Activated CD8-positive, alpha-beta memory T cell treated with anti-CD3 and anti-CD28 coated beads, Interleukin-2, amount 50 U/mL, for 4 hours (primary cell): ENCODE measurements around the gene DSPP.

Experiments
- DNase-seq: peaks from one replicate; pipeline ENCODE4 v3.0.0-alpha.2; 2020

The DSPP gene

DNA sequence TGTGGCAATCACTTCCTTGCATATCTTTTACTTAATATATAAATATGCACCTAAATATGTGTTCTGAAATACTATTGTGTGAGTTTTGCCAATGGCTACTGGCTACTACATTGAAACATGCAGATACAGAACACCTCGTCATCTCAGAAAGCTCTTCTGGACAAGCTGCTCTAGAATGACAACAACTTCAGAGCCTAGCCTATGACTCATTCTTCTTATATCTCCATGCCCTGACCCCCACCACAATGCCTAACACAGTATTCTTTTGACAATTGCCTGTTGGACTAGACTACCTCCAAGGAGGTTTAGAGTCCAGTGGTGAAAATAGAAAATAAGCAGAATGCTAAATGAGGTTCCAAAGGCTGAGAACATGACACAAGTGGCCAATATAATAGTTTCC lies 24.1 kb downstream of the DSPP start:
- no peak for DNase-seq

DNA sequence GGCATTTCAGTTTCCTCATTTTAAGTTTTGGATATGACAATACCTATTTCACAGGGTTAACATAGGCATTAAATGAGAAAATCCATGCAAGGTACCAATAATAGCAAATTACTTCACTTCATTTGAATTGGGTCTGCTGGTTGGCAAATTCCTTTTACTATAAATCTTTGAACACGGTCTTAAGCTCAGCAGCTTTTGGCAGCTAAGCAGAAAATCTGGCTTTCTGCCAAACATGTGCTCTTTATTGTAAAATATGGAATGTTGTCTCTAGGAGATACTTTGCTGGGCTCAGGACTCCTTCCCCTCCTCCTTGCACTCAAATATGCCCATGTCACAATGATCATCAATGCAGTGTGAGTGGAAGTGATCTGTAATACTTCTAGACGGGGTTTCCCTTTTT lies 24.9 kb downstream of the DSPP start:
- no peak for DNase-seq

DNA sequence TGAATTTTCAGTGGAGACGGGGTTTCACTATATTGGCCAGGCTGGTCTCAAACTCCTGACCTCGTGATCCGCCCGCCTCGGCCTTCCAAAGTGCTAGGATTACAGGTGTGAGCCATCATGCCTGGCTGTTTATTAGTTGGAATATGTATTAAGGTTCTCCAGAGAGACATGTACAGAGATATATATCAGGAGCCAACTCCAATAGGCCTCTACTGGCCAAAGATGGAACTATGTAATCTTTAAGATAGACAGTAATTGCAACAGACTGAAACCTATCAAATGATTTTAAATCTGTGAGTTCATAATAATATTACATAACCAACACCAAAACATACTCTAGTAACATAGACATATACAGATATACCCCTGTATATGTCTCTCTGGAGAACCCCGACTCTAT lies 36.0 kb downstream of the DSPP start:
- no peak for DNase-seq

GRCh38 chr4:87649980-87650379 lies 41.7 kb downstream of the DSPP start, which contains the start of gene DMP1:
Gene DMP1, plus strand, starts transcription at chr4:87650280. Its CDS starts 6,213 bp downstream, at chr4:87656493.
- DNase-seq, result no peak

GRCh38 chr4:87650938-87651337 lies 42.6 kb downstream of the DSPP start:
- no peak for DNase-seq

- no peak for DNase-seq
Observed at GRCh38 chr4:87651941-87652340, 43.6 kb downstream of the DSPP start.

- no peak for DNase-seq
Observed at GRCh38 chr4:87654487-87655044, 46.2 kb downstream of the DSPP start.

GRCh38 chr4:87657525-87657924 lies 49.2 kb downstream of the DSPP start:
- DNase-seq, result no peak

DNA sequence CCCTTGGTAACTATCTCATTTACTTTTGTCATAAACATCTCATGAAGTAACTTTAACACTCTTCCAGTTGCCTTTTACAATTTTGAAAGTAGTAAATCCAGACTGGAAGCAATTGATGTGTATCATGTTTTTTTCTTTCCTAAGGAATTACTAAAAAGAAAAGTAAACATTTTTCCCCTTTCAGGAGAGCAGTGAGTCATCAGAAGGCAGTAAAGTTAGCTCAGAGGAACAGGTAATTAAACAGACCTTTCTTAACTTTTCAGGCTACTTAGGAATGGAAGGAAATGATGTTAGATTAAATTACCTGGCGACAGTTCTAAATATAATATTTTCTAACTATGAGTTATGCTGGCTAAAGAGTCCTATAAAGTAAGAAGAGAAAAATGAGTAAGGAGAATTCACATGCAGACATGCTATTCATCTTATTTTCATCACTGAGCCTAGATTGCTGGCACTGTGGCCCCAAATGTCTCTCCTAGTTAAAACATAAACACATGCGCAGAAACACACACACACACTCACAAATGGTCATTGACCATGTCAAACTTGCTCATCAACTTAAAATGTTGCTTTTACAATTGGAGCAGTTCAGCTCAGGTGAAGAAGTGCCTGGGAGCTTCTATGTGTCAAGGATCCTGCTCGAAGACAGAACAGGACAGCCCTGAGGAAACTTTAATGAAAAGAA lies 51.1 kb downstream of the DSPP start:
- no peak for DNase-seq

GRCh38 chr4:87662871-87663270 lies 54.5 kb downstream of the DSPP start:
- DNase-seq, result no peak
